Hepatocyte (in vitro differentiated cells): Measurements from ENCODE around the gene FAAH. TPM values are rescaled to one million over a fixed set of nuclear protein-coding genes. Genes with fewer than 3 reads are reported as not detected.

Experiments used
- DNase-seq: peaks from one replicate; pipeline ENCODE4 v3.0.0-alpha.2; 2016; ENCODE audit warnings: low spot score
- H2AFZ ChIP-seq: fragments of 200-600 bp; sonication (generic); 2 replicates; pipeline ENCODE4 v1.6.0; 2016; ENCODE audit warnings: antibody characterized with exemption, mild to moderate bottlenecking
- H3K27ac ChIP-seq: fragments of 200-600 bp; sonication (generic); 2 replicates; pipeline ENCODE4 v1.5.1; 2016; ENCODE audit warnings: mild to moderate bottlenecking
- H3K27me3 ChIP-seq: fragments of 200-600 bp; sonication (generic); 2 replicates; pipeline ENCODE4 v1.6.1; 2016
- H3K36me3 ChIP-seq: fragments of 200-600 bp; sonication (generic); replicated peaks from 2 replicates; pipeline ENCODE4 v1.5.1; 2016; ENCODE audit warnings: low read depth; ENCODE audit not compliant: insufficient read depth
- H3K4me1 ChIP-seq: fragments of 200-600 bp; sonication (generic); 2 replicates; pipeline ENCODE4 v1.5.1; 2016; ENCODE audit warnings: mild to moderate bottlenecking, moderate library complexity; ENCODE audit not compliant: insufficient read depth
- H3K4me2 ChIP-seq: fragments of 200-600 bp; sonication (generic); 2 replicates; pipeline ENCODE4 v1.6.0; 2016
- H3K4me3 ChIP-seq: fragments of 200-600 bp; sonication (generic); 2 replicates; pipeline ENCODE4 v1.5.1; 2016; ENCODE audit warnings: mild to moderate bottlenecking
- H3K79me2 ChIP-seq: fragments of 200-600 bp; sonication (generic); 2 replicates; pipeline ENCODE4 v1.6.0; 2017; ENCODE audit warnings: mild to moderate bottlenecking
- H3K9me2 ChIP-seq: fragments of 200-600 bp; sonication (generic); replicated peaks from 2 replicates; pipeline ENCODE4 v1.6.0; 2017; ENCODE audit warnings: mild to moderate bottlenecking; ENCODE audit not compliant: insufficient read depth
- H3K9me3 ChIP-seq: fragments of 200-600 bp; sonication (generic); 2 replicates; pipeline ENCODE4 v1.5.1; 2016; ENCODE audit warnings: low read depth, mild to moderate bottlenecking
- H4K20me1 ChIP-seq: fragments of 200-600 bp; sonication (generic); 2 replicates; pipeline ENCODE4 v1.6.0; 2016; ENCODE audit warnings: mild to moderate bottlenecking; ENCODE audit not compliant: insufficient read depth, poor library complexity, severe bottlenecking
- CTCF ChIP-seq: fragments of 200-600 bp; sonication (generic); IDR thresholded peaks from 2 replicates; pipeline ENCODE4 v1.5.1; 2016; ENCODE audit warnings: antibody characterized with exemption, mild to moderate bottlenecking; ENCODE audit not compliant: poor library complexity
- EZH2 ChIP-seq: fragments of 200-600 bp; sonication (generic); IDR thresholded peaks from 2 replicates; pipeline ENCODE4 v1.6.1; 2016; ENCODE audit warnings: antibody characterized with exemption, mild to moderate bottlenecking, borderline replicate concordance
- EZH2phosphoT487 ChIP-seq: fragments of 200-600 bp; sonication (generic); IDR thresholded peaks from one replicate; pipeline ENCODE4 v1.6.1; 2018; ENCODE audit warnings: antibody characterized with exemption, mild to moderate bottlenecking, low read depth, moderate library complexity; ENCODE audit not compliant: unreplicated experiment, severe bottlenecking
- WGBS: methylation state at CpG from one replicate; pipeline ENCODE4 v1.1.6; 2016; ENCODE audit warnings: low lambda C conversion rate; ENCODE audit errors: missing lambda C conversion rate; 5-methylcytosine and 5-hydroxymethylcytosine counted together
- polyA plus RNA-seq: library from polyadenylated mRNA; unstranded; fragments of >200 nt; fragmentation: Nextera tagmentation; extraction: Ambion mirVana; gene quantifications from 2 replicates; pipeline ENCODE4 v1.2.1, GENCODE V29; 2016
- total RNA-seq: library from RNA; depleted of rRNA; stranded (reverse); fragments of >200 nt; gene quantifications from 2 replicates; pipeline ENCODE4 v1.2.3, GENCODE V29; 2014

Gene FAAH
- total and polyA plus RNA-seq, 2 experiments from 2014 or later: 44.5 to 61.8 TPM

- WGBS: 55% methylated on average over 12 of the region's 15 CpGs
- TF ChIP-seq CTCF: no peak
- TF ChIP-seq EZH2: no peak
- TF ChIP-seq EZH2phosphoT487: no peak
- Histone ChIP-seq H3K27me3 (peaks cover 71% of the 10 kb centered on the region), H3K79me2 (no peaks in the 10 kb centered on the region), H3K9me3 (no peaks in the 10 kb centered on the region), H3K4me1 (no peaks in the 10 kb centered on the region), H3K9me2 (no peaks in the 10 kb centered on the region), H3K36me3 (no peaks in the 10 kb centered on the region), H4K20me1 (no peaks in the 10 kb centered on the region), H3K4me3 (no peak overlapping the region), H3K27ac (no peak overlapping the region), H3K4me2 (no peak overlapping the region), H2AFZ (no peak overlapping the region)
- DNase-seq: no peak
Observed at GRCh38 chr1:46452931-46453325, 58.8 kb downstream of the FAAH start.

GRCh38 chr1:46453449-46453848 lies 59.3 kb downstream of the FAAH start:
- no peak overlapping the region for H3K4me2 ChIP-seq
- no peak for TF ChIP-seq CTCF
- no peak for TF ChIP-seq EZH2
- no peak for TF ChIP-seq EZH2phosphoT487
- no peaks in the 10 kb centered on the region for H3K79me2 ChIP-seq
- H3K36me3 ChIP-seq: no peaks in the 10 kb centered on the region
- no peaks in the 10 kb centered on the region for H4K20me1 ChIP-seq
- H3K9me3 ChIP-seq: no peaks in the 10 kb centered on the region
- H2AFZ ChIP-seq: no peak overlapping the region
- no peaks in the 10 kb centered on the region for H3K4me1 ChIP-seq
- H3K27me3 ChIP-seq: peaks cover 71% of the 10 kb centered on the region
- 57% methylated on average over 4 of the region's 4 CpGs for WGBS
- no peaks in the 10 kb centered on the region for H3K9me2 ChIP-seq
- no peak for DNase-seq
- no peak overlapping the region for H3K4me3 ChIP-seq
- H3K27ac ChIP-seq: no peak overlapping the region

GRCh38 chr1:46455951-46456350 lies 61.8 kb downstream of the FAAH start:
- 95% methylated on average over 25 of the region's 27 CpGs for WGBS
- no peak overlapping the region for H3K4me2 ChIP-seq
- no peaks in the 10 kb centered on the region for H3K4me1 ChIP-seq
- no peak overlapping the region for H3K4me3 ChIP-seq
- no peak for DNase-seq
- no peaks in the 10 kb centered on the region for H3K9me2 ChIP-seq
- peaks cover 71% of the 10 kb centered on the region for H3K27me3 ChIP-seq
- no peaks in the 10 kb centered on the region for H3K36me3 ChIP-seq
- no peak for TF ChIP-seq EZH2
- no peak for TF ChIP-seq EZH2phosphoT487
- no peak for TF ChIP-seq CTCF
- no peaks in the 10 kb centered on the region for H4K20me1 ChIP-seq
- H3K27ac ChIP-seq: no peak overlapping the region
- H3K9me3 ChIP-seq: no peaks in the 10 kb centered on the region
- H3K79me2 ChIP-seq: no peaks in the 10 kb centered on the region
- H2AFZ ChIP-seq: no peak overlapping the region
